Psoas muscle (tissue), 8 donors: ENCODE measurements around the gene SYT15. TPM values are rescaled to one million over a fixed set of nuclear protein-coding genes. Genes with fewer than 3 reads are reported as not detected.
A peak's percentile ranks its signal among the peaks of the same experiment; 100 is the strongest.
"Not testable (repeated sequence)": the region's sequence is repeated elsewhere in the genome, so short reads cannot be mapped to it uniquely, and the experiment has no call there.

Experiments used
- ATAC-seq, 4 donors: fragments of 200-7000 bp; cut with Tn5 transposase; one replicate each; pipeline ENCODE4 v1.9.1; 2020; ENCODE audit warnings: moderate library complexity in 3 of 4, mild to moderate bottlenecking in 2 of 4
- DNase-seq, 2 donors: peaks; one replicate each; pipeline ENCODE4 v3.0.0-alpha.2; 2020
- H3K27ac ChIP-seq: fragments of 200-600 bp; one replicate; pipeline ENCODE4 v1.8.0; 2022
- H3K27me3 ChIP-seq, 3 donors: fragments of 200-600 bp in 1 of 3; one replicate each; pipeline versions ENCODE4 v1.6.1 to v1.8.0; 2013 to 2022; ENCODE audit warnings: low read length in 2 of 3, mild to moderate bottlenecking in 2 of 3, moderate library complexity in 1 of 3; ENCODE audit not compliant: insufficient read depth in 3 of 3
- H3K36me3 ChIP-seq, 2 donors: fragments of 200-600 bp in 1 of 2; one replicate each; pipeline versions ENCODE4 v1.6.1 to v1.8.0; 2013 to 2022; ENCODE audit warnings: low read depth in 1 of 2, mild to moderate bottlenecking in 1 of 2, moderate library complexity in 1 of 2; ENCODE audit not compliant: insufficient read depth in 1 of 2
- H3K4me1 ChIP-seq: fragments of 200-600 bp; one replicate; pipeline ENCODE4 v1.8.0; 2022
- H3K4me3 ChIP-seq: fragments of 200-600 bp; one replicate; pipeline ENCODE4 v1.8.0; 2022; ENCODE audit warnings: mild to moderate bottlenecking
- H3K9me3 ChIP-seq: fragments of 200-600 bp; one replicate; pipeline ENCODE4 v1.8.0; 2022
- CTCF ChIP-seq: fragments of 200-600 bp; IDR thresholded peaks from one replicate; pipeline ENCODE4 v1.8.0; 2022; ENCODE audit warnings: antibody characterized with exemption
- WGBS, 3 donors: extraction: QIAGEN DNeasy Blood & Tissue Kit; methylation state at CpG; one replicate each; pipeline versions ENCODE4 v1.1.6 to v1.1.7; 2013; 5-methylcytosine and 5-hydroxymethylcytosine counted together
- intact Hi-C, 2 donors: fragments of 100-400 bp; cut with DNase I; formaldehyde crosslinking; loops; one replicate each; pipeline versions ENCODE4 v1.11.0 to v1.14.2; 2022
- long read RNA-seq, 2 donors: library from polyadenylated mRNA; unstranded; transcript quantifications; one replicate each; pipeline ENCODE4 v2.0.0, GENCODE V29; 2021
- polyA plus RNA-seq, 3 donors: library from polyadenylated mRNA; stranded (reverse); fragments of 200-250 nt; gene quantifications; one replicate each; pipeline ENCODE4 v1.2.3, GENCODE V29; 2013
- total RNA-seq, 4 donors: library from RNA; stranded (reverse); fragmentation: NEBNext Ultra II Directional in 2 of 4; extraction: Animal tissue kit (Norgen Biotek cat#: 25700) in 2 of 4; gene quantifications; one replicate each; pipeline versions ENCODE4 v1.2.1 to v1.2.4, GENCODE V29; 2021 to 2023
- donor health status: healthy with polysubstance abuse.
- donor health status: DM: no; HTN: no; CAD: no; lungs with moderate emphysema.
- donor health status: Bipolar disorder and iron deficiency.
- donor health status: healthy.
- donor health status: DM: yes; HTN: yes; CAD: no.
- donor health status: DM: no; HTN: no; CAD: no.
- donor health status: DM: no; HTN: no; CAD: no.
- donor health status: DM: yes; HTN: yes; CAD: no.

Gene SYT15
- total RNA-seq (1 to 10 TPM; 1.7 to 2.8 (median 2.5) TPM), polyA plus RNA-seq (under 1 TPM; 0.18 to 0.98 (median 0.80) TPM)
- long read RNA-seq, donor 1: 0 reads
- long read RNA-seq, donor 2, partial matches to known transcripts: 1 of 2 reads
- long read RNA-seq, donor 2, other reads (novel, unspliced or antisense): 0 of 2 reads

- H3K9me3 ChIP-seq, DNase-seq, H3K27ac ChIP-seq, H3K27me3 ChIP-seq, H3K36me3 ChIP-seq, H3K4me1 ChIP-seq, intact Hi-C loops, H3K4me3 ChIP-seq: not testable (repeated sequence)
- ATAC-seq: peak in 1 of 4 donors; percentile 37
- 0 to 2% (median 0%) methylated on average over 5 to 47 of the region's 68 CpGs for WGBS, 3 donors
Measured at GRCh38 chr10:46578474-46579178, at the start of gene SYT15. SYT15 (plus strand) TSS chr10:46579128; CDS start chr10:46579169, 41 bp downstream.

- H3K27ac ChIP-seq, intact Hi-C loops, H3K9me3 ChIP-seq, H3K36me3 ChIP-seq, ATAC-seq, H3K4me3 ChIP-seq, H3K4me1 ChIP-seq, H3K27me3 ChIP-seq: not testable (repeated sequence)
- DNase-seq: peak; percentile 3
- 72 to 81% (median 80%) methylated on average over 7 of the region's 7 CpGs for WGBS, 3 donors
Measured at GRCh38 chr10:46529742-46530141, 49.2 kb upstream of the SYT15 start.

GRCh38 chr10:46530249-46531186 lies 48.4 kb upstream of the SYT15 start:
- Histone ChIP-seq H3K4me3 (no peak overlapping the region), H3K27ac (no peak overlapping the region), H3K4me1 (no peaks in the 10 kb centered on the region), H3K36me3 (no peaks in the 10 kb centered on the region), H3K27me3 (no peaks in the 10 kb centered on the region), H3K9me3 (no peaks in the 10 kb centered on the region)
- ATAC-seq (peak in 3 of 4 donors; percentile 29 to 46 (median 39)), DNase-seq (peak; percentile 10 to 60)
- 74 to 81% (median 79%) methylated on average over 18 of the region's 18 CpGs for WGBS, 3 donors
- intact Hi-C loops: no loop called here
- TF ChIP-seq CTCF: no peak

- WGBS, 3 donors: 73 to 80% (median 79%) methylated on average over 1 of the region's 1 CpG
- H3K9me3 ChIP-seq, H3K4me3 ChIP-seq, H3K4me1 ChIP-seq, H3K36me3 ChIP-seq, H3K27ac ChIP-seq, intact Hi-C loops, ATAC-seq: not testable (repeated sequence)
- H3K27me3 ChIP-seq: peaks cover 0 to 10% (median 0%) of the 10 kb centered on the region in 3 donors
- peak in 1 of 2 donors; percentile 15 for DNase-seq
Measured at GRCh38 chr10:46532256-46532655, 46.7 kb upstream of the SYT15 start.

GRCh38 chr10:46534828-46535524 lies 44.0 kb upstream of the SYT15 start:
- H3K9me3 ChIP-seq: no peaks in the 10 kb centered on the region
- ATAC-seq: no peak
- TF ChIP-seq CTCF: no peak
- no peaks in the 10 kb centered on the region for H3K4me1 ChIP-seq
- intact Hi-C loops: loop anchor here in 1 of 2 donors (5.0 kb wide), 1 partner anchor 1802 kb away; no protein-coding TSS in a partner anchor
- H3K36me3 ChIP-seq: no peaks in the 10 kb centered on the region
- H3K27me3 ChIP-seq: peaks cover 0 to 25% (median 0%) of the 10 kb centered on the region in 3 donors
- H3K27ac ChIP-seq: no peak overlapping the region
- DNase-seq: peak; percentile 4 to 43
- H3K4me3 ChIP-seq: no peak overlapping the region
- WGBS, 3 donors: 69 to 74% (median 73%) methylated on average over 6 of the region's 6 CpGs
